NCI-H2227 (cell line): ENCODE data around the gene COL4A2.
"Not testable (repeated sequence)": the region's sequence is repeated elsewhere in the genome, so short reads cannot be mapped to it uniquely, and the experiment has no call there.

Experiments used
- DNase-seq: peaks from one replicate; lab custom pipeline; 2025; ENCODE audit not compliant: unreplicated experiment; lab: John Stamatoyannopoulos, UW

The COL4A2 gene

GRCh38 chr13:110305949-110306339 is 1.1 kb upstream of the COL4A2 start:
- no peak for DNase-seq

- DNase-seq: no peak
These were observed 634 bp upstream of the COL4A2 start for GRCh38 chr13:110306340-110306959.

DNA sequence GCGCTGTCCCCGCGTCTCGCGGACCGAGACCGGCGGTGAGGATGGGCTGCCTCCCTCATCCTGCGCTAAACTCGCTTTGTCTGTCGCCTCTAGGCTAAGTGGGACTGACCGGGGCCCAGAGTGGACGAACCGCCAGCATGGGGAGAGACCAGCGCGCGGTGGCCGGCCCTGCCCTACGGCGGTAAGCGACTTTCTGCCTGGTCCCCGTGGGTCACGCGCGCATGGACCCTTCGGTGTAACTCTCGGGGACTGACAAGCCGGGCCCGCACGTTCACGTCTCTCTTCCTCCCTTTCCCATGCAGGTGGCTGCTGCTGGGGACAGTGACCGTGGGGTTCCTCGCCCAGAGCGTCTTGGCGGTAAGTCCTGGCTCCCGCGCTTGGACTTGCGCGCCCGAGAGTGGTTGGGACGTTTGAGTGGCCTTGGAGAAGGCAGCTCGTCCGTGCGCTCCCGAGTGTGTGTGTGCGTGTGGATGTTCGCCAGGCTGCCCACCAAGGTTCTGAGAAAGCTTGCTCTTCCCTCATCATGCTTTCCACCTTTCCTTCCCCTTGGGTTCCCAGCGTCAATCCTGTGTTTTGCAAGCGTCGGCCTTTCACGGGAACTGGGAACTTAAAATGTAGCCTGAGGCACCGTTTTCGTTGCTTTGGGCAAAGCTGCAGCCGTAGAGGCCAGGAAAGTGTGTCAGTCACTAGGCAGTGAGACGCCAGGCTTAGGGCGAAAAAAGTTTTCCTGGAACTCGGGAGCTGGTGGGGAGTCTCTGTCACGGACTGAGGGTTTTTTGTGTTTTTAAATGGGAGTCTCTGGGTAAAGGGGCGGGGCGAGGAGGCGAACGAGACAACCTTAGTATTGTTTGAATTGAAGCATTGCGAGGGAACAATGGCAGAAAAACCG is 927 bp downstream of the COL4A2 start:
- no peak for DNase-seq

DNA sequence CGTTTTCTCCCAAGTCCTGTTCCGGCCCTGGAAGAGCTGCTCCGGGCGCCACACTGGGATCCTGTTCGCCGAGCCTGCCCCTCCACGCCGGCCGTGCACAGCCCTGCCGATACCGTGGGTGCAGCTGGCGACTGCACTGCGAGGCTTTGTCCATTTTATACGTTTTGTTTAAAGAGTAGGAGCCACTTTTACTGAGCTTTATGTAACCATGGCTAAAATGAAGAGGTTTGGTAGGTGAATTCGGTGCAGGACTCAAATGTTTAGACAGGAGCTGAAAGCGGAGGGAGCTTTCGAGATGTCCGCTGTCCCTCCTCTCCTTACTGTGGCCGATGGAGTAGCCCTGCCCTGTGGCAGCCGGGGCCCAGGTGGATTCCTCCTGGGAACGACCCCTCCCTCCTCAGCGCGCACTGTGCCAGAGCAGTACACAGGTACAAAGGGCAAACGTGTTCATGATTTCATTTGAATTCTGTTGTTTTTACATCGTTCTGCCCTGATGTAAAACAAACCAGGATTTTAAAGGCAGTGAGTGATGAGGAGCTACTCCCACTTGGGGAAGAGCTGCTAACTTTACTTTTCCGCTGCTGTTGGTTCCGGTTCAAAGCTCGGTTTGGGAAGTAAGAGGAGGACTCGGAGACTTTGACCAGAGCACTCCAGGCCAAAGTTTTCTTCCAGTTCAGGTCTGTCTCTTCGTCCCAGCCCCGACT is 1.7 kb downstream of the COL4A2 start:
- DNase-seq: no peak

DNA sequence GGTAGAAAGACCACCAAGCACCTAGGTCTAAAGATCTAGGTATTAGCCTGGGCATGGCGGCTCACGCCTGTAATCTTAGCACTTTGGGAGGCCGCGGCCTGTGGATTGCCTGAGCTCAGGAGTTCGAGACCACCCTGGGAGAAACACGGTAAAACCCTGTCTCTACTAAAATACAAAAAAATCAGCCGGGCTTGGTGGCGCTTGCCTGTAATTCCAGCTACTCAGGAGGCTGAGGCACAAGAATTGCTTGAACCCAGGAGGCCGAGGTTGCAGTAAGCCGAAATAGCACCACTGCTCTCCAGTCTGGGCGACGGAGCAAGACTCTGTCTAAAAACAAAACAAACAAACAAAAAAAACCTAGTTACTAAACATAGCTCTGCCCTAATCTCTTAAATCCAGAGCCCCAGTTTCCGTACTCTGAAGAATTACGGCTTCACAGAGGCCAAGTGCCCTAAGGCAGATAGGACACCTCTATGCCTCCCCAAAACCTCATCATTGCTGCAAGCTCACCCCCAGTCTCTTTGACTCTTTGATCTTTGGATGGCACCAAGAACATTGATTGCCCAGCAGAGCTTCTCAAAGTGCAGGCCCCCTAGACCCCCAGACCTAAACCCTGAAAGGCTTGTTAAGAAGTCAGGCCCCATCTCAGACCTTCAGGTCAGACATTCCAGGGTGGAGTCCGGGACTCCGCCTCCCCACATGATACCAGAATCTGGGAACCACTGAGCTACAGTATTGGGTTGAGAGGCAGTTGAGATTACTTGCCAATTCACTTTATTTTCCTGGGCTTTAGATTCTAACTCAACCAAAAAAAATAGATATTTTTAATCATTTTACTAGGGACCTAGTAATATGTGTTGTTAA is 2.8 kb downstream of the COL4A2 start:
- no peak for DNase-seq

GRCh38 chr13:110310541-110311442 is 3.7 kb downstream of the COL4A2 start:
- no peak for DNase-seq

DNA sequence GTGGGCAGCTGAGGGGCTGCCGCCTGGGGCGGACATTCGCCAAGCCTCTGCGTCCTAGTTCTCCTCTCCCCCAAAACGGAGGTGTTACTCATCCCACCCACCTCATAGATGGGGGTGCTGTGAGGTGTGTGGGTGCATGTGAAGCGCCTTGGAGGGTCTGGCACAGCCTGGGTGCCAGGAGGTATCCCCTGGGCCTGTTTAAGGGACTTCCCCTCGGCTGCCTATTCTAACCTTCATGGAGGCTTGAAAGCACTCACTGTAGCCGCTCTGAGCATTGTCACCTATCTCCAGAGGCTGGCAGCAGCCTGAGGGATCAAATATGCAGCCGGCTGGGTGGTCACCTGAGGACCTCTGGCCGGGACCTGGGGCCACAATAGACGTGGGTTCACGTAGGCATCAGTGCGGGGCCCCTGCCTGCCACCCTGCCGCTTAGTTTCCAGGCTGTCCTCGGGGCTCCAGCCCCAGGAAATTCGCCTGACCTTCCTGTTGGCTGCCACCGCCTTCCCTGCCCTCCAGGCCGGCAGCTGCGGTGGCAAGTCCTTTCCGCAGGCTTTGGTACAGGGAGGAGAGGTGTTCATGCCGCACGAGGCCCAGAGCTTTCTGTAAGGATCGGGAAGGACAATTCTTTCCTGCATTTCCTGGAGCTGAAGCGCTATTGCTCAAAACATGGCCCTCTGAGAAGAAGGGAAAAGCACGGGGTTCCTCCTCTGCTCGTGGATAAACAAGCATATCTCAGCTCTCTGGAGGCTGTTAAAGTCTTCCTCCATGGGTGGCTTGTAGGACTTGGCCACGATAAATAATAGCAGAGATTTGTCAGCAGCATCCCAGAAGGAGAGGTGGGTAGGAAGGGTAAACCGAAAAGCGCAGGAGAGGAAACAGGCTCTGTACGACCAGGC is 4.6 kb downstream of the COL4A2 start:
- DNase-seq: no peak

GRCh38 chr13:110312339-110313031 is 5.4 kb downstream of the COL4A2 start:
- DNase-seq: no peak

DNA sequence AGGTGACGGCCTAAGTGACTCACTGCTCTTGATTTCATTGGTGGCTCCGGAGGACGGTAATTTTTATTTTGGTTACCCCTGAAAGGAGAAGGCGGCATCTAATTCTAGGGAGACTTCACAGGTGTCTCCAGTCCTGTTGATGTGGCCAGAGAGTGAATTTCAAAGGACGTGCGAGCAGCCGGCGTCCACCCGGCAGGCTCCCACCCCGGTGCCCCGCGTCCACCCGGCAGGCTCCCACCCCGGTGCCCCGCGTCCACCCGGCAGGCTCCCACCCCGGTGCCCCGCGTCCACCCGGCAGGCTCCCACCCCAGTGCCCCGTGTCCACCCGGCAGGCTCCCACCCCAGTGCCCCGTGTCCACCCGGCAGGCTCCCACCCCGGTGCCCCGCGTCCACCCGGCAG is 6.2 kb downstream of the COL4A2 start:
- not testable (repeated sequence) for DNase-seq

- DNase-seq: not testable (repeated sequence)
These were observed 6.6 kb downstream of the COL4A2 start for GRCh38 chr13:110313733-110314132.

GRCh38 chr13:110314516-110315245 is 7.6 kb downstream of the COL4A2 start:
- DNase-seq: no peak

GRCh38 chr13:110316196-110316595 is 9.1 kb downstream of the COL4A2 start:
- no peak for DNase-seq

DNA sequence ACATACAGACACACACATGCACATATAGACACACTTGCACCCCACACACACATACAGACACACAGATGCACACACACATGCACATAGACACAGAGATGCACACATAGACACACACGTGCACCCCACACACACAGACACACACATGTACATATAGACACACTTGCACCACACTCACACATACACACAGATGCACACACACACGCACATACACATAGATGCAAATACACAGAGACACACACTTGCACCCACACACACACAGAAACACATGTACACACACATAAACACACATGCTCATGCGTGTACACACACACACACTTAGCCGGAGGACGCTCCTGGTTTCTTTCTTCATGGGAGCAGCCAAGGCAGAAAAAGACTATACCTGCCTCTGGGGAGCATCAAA is 10.0 kb downstream of the COL4A2 start:
- DNase-seq: no peak

DNA sequence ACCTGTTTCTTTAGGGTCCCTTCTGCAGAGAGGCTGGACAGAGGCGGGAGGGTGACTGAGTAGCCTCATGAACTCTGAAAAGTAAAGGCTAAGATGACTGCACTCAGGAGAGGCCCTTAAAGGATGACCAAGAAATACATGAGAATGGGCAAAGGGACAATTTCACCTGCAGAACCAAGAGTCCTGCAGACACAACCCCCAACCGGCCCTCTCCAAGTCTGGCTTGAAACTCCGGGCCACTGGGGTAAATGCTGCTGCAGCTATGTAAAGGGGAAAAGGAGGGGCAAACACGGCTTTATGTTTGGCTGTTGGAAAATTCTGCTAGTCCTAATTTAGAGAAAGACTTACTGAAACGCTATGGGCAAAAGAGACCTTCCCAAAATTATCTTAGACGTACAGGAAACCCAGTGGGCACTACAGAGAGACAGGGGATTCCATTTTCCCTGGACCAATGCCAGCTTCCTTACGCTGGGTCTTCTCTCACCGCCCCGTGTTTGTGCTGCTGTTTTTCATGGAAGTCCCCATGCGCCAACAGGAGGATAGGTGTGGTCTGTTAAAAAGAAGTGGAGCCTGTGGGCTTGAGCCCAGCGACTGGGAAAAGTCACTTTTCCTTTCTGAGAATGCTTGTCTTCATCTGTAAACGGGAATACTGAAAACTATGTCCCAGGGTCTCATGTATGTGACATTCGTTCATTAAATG is 10.6 kb downstream of the COL4A2 start:
- no peak for DNase-seq

GRCh38 chr13:110318920-110319319 is 11.8 kb downstream of the COL4A2 start:
- no peak for DNase-seq

DNA sequence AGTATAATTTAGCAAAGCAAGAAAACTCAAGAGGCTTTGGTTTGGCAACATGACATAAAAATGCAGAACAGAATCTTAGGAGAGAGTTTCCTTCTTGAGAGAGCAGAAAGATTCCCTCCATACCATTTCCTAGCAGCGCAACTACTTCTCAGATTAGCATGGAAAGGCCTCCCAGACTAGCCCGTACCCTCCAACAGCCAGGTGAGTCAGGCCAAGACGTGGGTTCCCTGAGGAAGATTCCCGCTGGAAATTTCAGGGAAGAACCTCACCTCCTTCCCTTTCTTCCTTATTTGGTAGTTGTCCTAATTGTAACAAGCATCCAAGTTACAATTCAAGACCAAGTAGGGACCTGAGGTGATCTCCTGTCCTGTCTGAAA is 12.3 kb downstream of the COL4A2 start:
- DNase-seq: no peak
